ENCODE measurements around the gene CLEC3B. TPM values are rescaled to one million over a fixed set of nuclear protein-coding genes. Genes with fewer than 3 reads are reported as not detected.
"Not testable (repeated sequence)": the region's sequence is repeated elsewhere in the genome, so short reads cannot be mapped to it uniquely, and the experiment has no call there.

Gene CLEC3B
- total and polyA plus RNA-seq, 2 of the 8 experiments (the other 6 are each of a cell fraction or from before 2014, with no cell fraction given), result 0.32 TPM; not detected in 1

DNA sequence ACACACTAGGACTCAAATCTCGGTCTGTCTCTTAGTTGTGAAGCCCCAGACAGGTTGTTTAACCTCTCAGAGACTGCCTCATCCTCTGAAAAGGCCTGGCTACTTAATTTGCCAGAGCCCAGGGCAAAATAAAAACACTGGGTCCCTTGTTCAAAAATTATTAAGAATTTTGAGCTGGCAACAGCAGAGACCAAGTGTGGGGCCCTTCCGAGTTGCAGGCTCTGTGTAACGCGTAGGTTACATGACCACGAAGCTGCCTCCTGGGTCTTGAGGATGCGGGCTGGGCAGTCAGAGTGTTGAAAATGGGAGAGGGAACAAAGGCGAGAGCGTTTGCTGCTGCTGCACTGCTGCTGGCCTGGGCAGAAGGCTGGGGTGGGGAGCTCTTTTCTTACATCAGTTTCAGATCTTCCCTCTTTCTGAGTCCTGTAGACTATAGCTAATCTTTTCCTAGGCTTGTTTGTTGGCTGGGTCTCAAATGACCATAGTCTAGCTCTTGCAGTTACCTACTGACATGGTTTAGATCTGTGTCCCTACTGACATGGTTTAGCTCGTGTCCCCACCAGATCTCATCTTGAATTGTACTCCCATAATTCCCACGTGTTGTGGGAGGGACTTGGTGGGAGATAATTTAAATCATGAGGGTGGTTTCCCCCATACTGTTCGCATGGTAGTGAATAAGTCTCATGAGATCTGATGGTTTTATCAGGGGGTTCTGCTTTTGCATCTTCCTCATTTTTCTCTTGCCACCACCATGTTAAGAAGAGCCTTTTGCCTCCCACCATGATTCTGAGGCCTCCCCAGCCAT, 49.9 kb downstream of the CLEC3B start (continued):
- TF ChIP-seq, protein P1, sequence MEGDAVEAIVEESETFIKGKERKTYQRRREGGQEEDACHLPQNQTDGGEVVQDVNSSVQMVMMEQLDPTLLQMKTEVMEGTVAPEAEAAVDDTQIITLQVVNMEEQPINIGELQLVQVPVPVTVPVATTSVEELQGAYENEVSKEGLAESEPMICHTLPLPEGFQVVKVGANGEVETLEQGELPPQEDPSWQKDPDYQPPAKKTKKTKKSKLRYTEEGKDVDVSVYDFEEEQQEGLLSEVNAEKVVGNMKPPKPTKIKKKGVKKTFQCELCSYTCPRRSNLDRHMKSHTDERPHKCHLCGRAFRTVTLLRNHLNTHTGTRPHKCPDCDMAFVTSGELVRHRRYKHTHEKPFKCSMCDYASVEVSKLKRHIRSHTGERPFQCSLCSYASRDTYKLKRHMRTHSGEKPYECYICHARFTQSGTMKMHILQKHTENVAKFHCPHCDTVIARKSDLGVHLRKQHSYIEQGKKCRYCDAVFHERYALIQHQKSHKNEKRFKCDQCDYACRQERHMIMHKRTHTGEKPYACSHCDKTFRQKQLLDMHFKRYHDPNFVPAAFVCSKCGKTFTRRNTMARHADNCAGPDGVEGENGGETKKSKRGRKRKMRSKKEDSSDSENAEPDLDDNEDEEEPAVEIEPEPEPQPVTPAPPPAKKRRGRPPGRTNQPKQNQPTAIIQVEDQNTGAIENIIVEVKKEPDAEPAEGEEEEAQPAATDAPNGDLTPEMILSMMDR (IDR thresholded peaks at IDR 0.05; ENCODE audit: control extremely low read depth in 1 of 3, insufficient read depth in 1 of 3, low read depth in 1 of 3, low read length in 3 of 3), result no peak
- TF ChIP-seq USF2 (IDR thresholded peaks at IDR 0.05; ENCODE audit: low read length), result no peak
- no peak for TF ChIP-seq RAD21 (IDR thresholded peaks at IDR 0.05 in 1 of 2, conservative IDR thresholded peaks at IDR 0.05 in 1 of 2; ENCODE audit: low read depth in 2 of 2, low read length in 2 of 2)
- no peak for TF ChIP-seq CEBPB (IDR thresholded peaks at IDR 0.05; ENCODE audit: low read depth, low read length)
- TF ChIP-seq PHF8 (conservative IDR thresholded peaks at IDR 0.05; ENCODE audit: low read depth, low read length), result no peak
- TF ChIP-seq CBX5 (IDR thresholded peaks at IDR 0.05; ENCODE audit: low read depth, low read length), result no peak

GRCh38 chr3:45078256-45078655, 52.2 kb downstream of the CLEC3B start:
- 78% methylated on average over 1 of the region's 1 CpG; no CpG with 5 or more reads in 1 of the 2 experiments for WGBS, 2 experiments (ENCODE audit: extremely low coverage in 1 of 2, insufficient coverage in 1 of 2, insufficient read length in 1 of 2, insufficient replicate concordance in 2 of 2, low coverage in 1 of 2, low lambda C conversion rate in 2 of 2, missing lambda C conversion rate in 1 of 2)

More at GRCh38 chr3:45078256-45078655, 52.2 kb downstream of the CLEC3B start:
- H3K79me2 ChIP-seq (ENCODE audit: control insufficient read depth in 1 of 2, insufficient read depth in 2 of 2, low read length in 2 of 2); H3K18ac ChIP-seq (ENCODE audit: extremely low read depth, low read length); H4K91ac ChIP-seq (replicated peaks; ENCODE audit: insufficient read length, low read length); H3K4me3 ChIP-seq (ENCODE audit: extremely low read depth in 1 of 4, insufficient read depth in 2 of 4, low read depth in 3 of 4, low read length in 4 of 4); H4K20me1 ChIP-seq (replicated peaks in 1 of 2; ENCODE audit: control insufficient read depth in 1 of 2, insufficient read depth in 2 of 2, low read length in 2 of 2); H3K9ac ChIP-seq (replicated peaks in 1 of 4; ENCODE audit: extremely low read depth in 1 of 4, low read depth in 3 of 4, low read length in 3 of 4); H3K56ac ChIP-seq (replicated peaks; ENCODE audit: insufficient read length, low read depth, low read length); H3K23ac ChIP-seq (ENCODE audit: insufficient read length); H4K5ac ChIP-seq (ENCODE audit: insufficient read length, low read depth, low read length); DNase-seq (ENCODE audit: low read depth in 1 of 2, low spot score in 2 of 2); POLR2A ChIA-PET (ENCODE audit: partially characterized antibody); H3K27ac ChIP-seq (ENCODE audit: low read depth, low read length); H3K14ac ChIP-seq (ENCODE audit: insufficient read length); H2BK12ac ChIP-seq (ENCODE audit: low read depth, low read length); H2BK15ac ChIP-seq (ENCODE audit: low read length); H2BK5ac ChIP-seq (ENCODE audit: low read depth, low read length); H3K79me1 ChIP-seq (ENCODE audit: low read depth, low read length); H2BK120ac ChIP-seq (replicated peaks; ENCODE audit: low read depth, low read length); H2AFZ ChIP-seq (ENCODE audit: low read length); H3K23me2 ChIP-seq (ENCODE audit: low read depth, low read length); CTCF ChIA-PET (ENCODE audit: partially characterized antibody); H4K8ac ChIP-seq (ENCODE audit: extremely low read depth, insufficient read depth, low read length); H3K9me3 ChIP-seq (ENCODE audit: insufficient read depth in 2 of 2, low read depth in 1 of 2, low read length in 1 of 2); H3K4ac ChIP-seq (replicated peaks; ENCODE audit: insufficient read length, low read depth, low read length); H3K4me2 ChIP-seq (ENCODE audit: insufficient read depth in 1 of 2, low read depth in 2 of 2, low read length in 2 of 2); H2BK20ac ChIP-seq (ENCODE audit: low read length); H2AK5ac ChIP-seq (ENCODE audit: low read depth, low read length); FAIRE-seq; H3K4me1 ChIP-seq (replicated peaks in 1 of 4; ENCODE audit: control insufficient read depth in 3 of 4, insufficient read depth in 4 of 4, low read length in 3 of 4); H3K27me3 ChIP-seq (replicated peaks in 1 of 4; ENCODE audit: control insufficient read depth in 3 of 4, extremely low read depth in 1 of 4, insufficient read depth in 3 of 4, low read length in 3 of 4); H3K36me3 ChIP-seq (ENCODE audit: control insufficient read depth in 2 of 4, insufficient read depth in 4 of 4, low read length in 3 of 4): not testable (repeated sequence)
